NOMO-1 treated with dmso at 0.1 percent for 144 hours (cell line): ENCODE data around the gene CRIP2.

Source experiments
- DNase-seq: peaks from one replicate; lab custom pipeline; 2025; ENCODE audit not compliant: unreplicated experiment; lab: John Stamatoyannopoulos, UW

CRIP2 gene

DNA sequence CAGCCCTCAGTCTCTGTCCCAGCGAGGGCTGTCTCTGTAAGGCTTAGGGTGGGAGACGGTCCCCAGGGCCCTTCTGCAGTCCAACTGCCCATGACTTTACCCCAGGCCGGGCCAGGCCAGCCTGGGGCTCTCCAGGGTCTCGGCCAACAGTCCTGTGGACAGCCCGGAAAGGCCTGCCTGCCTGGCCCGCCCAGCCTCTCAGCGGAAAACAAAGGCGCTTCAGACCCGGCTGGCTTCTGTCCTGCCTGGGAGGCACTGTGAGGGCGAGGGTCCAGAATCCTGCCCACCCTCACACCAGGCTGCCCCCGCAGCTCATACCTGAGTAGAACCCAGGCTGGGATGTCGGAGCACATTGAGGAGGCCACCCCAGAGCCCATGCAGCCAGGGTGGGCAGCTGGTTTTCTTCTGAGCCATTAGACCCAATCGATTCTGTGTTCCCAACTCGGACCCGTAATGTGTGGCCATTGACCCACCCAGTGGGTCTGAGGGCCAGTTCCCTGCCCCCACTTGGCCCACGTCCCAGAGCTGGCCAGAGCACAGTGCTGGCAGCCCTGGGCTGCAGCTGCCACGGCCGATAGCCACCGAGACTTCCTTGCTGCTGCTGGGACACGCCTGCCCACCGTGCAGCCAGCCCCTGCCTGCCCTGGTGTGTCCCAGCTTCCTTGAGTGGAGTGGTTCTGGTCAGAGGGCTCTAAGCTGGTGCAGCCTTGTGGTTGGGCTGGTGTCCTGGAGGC lies 1.6 kb downstream of the CRIP2 start:
- DNase-seq, result no peak

GRCh38 chr14:105476831-105477659 lies 2.4 kb downstream of the CRIP2 start:
- no peak for DNase-seq

- DNase-seq, result peak; percentile 29
Observed at GRCh38 chr14:105477660-105478397, 3.2 kb downstream of the CRIP2 start.

- no peak for DNase-seq
Observed at GRCh38 chr14:105478398-105479251, 4.0 kb downstream of the CRIP2 start.

GRCh38 chr14:105479431-105480158 lies 5.0 kb downstream of the CRIP2 start:
- no peak for DNase-seq

DNA sequence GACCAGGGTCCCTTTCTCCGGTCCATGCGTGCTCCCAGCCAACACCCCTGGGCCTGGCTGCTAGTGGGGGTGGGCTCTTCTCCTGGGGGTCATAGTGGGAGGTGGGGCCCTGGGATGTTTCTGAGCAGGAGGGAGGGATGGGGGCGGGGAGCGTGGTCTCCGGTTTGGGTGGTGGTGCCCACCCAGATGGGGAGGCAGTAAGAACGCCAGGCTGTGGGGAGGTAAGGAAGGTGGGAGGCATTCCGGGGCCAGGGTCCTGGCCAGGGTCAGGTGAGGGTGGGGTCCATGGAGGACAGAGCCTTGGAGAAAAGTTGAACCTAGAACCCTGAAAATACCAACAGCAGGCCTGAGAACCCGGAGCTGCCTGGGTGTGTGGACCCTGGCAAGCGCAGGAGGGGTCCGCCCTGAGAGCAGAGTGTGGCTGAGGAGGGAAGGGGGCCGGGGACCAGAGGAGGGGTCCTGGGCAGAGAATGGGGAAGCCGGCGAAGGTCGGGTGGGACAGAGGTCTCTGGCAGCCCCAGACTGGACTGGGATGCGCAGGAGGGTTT lies 5.7 kb downstream of the CRIP2 start:
- DNase-seq, result no peak

- peak; percentile 58 for DNase-seq
Observed at GRCh38 chr14:105480807-105481801, 6.5 kb downstream of the CRIP2 start.

DNA sequence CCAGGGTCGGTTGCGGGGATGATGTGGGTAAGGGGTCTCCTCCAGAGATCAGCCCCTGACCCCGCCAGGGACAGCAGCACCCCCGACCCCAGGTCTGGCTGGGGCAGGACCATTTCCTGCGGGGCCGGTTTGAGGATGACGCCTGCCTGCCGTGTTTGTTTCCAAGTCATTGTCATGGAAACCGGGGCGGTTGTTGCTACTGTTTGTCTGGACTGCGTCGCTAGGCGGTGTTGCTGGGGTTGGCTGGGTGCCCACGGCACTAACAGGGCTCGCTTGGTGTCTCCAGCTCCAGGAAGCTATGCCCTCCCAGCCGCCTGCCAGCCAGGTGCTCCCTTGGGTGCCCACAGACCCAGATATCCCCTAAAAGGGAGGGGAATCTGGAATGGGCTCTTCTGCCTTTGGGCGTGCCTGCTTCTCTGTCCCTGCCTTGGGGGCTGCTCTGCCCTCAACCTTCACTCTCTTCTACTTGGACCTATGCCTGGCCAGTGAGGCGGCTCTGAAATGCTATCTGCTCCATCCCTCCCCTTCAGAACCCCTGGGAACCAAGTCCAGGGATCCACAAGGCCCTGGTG lies 7.4 kb downstream of the CRIP2 start:
- peak; percentile 66 for DNase-seq

DNA sequence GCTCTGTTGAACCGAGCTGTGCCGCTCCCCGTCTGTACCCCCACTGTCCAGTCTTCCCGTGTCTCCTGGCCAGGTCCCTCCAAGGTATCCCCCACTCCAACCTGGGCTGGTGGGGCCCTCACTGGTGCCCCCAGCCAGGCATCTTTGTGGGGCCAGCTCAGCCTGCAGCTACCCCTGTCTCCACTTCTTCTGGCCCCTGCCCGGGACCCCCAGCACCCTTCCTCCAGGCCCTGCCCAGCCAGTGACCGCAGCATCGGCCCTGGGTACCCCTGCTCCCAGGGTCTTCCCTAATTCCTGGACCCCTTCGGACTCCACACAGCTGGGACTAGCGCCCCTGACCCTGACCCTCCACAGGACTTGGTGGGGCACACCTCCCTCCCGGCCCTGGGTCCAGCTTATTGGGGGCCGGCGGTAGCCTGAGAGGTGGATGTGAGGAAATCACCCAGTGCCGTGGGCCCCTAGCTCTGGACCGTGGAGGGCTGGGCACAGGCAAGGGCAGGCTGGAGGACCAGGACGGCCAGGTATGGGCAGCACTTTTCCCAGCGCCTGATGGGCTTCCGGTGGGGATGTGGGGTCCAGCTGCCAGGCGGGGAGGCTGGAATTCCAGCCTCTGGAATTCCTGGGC lies 8.0 kb downstream of the CRIP2 start:
- DNase-seq, result no peak

DNA sequence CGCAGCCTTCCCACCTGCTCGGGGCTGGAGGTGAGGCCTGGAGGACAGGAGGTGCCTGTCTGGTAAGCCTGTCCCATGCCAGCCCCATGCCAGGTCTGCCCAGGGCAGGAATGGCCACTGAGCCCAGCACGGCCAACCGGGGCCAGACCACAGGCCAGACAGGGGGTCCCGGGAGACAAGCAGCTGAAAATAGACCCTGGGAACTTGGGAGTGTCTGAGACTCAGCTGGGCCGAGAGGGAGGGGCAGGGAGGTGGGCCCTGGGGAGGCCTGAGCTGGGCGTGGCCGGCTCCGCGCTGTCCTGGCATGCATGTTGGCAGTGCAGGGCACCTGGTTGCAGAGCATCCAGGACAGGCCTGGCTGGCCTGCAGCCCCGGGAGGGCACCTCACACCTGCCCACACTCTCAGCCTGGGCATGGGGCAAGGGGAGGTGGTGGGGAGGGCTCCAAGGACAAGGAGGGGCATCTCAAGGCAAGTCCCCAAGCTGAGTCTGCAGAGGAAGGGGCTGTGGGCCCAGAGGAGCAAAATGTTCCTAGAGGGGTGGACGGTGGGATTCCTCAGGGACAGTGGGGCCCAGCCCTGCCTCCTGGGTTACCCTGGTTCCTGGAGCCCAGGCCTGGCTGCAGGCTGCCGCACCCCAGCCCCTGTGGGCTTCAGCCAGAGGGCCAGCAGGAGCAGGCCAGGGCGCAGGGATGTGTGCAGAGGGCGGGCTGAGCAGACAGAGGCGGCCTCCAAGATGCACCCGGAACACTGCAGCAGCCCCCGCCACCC lies 8.9 kb downstream of the CRIP2 start:
- DNase-seq, result no peak

DNA sequence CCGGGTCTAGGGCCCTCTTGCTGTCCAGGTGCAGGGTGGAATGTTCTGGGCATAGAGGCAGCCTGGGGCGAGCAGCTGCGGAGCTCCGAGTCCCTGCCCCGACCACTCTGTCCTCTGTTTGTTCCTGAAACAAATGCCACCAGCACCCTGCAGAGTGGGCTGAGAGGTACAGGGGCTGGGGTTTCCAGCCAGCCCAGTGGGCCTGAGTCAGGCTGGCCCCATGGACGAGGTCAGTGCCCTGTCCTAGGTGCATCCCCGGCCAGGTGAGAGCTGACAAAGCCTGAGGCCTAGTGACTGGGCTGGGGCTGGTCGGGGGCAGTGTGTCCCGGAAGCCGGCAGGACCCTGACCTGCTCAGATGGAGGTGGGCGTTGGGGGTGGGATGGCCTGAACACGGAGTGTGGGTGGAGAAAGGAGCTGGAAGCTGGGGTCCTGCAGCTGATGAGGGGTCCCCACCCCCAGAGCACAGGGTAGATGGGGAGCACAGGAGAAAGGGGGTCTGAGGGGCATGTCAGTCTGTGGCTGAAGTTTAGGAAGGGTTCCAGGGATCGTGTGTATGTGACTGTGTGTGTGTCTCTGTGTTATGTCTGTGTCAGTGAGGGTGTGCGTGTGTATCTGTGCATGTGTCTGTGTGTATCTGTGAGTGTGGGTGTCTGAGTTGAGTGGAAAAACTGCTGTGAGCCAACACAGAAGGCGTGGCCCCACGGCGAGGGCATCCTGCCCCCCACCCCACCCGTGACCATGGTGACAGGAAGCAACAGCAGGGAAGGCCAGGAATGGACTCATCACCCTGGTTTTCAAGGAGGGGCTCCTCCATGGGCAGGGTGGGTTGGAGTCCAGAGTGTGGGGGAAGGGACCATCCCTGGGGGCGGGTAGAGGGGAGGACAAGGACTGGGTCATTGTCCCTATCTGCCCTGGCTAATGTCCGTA lies 9.7 kb downstream of the CRIP2 start:
- DNase-seq, result no peak

DNA sequence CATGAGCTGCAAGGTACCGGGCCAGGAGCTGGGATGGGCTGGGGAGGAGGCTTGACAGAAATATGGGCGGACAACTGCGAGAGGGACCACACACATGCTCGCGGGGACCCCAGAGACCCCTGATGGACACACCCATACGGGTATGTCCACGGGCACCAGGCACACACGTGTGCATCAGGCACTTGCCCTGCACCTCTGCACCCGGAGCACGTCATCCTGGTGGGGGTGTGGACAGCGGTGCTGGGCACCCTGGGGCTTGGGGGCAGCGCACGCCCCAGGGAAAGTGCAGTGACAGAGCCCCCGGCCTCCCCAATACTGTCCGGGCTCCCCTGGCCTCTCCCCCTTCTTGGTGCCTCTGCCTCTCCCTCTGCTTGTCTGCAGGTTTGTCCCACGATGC lies 10.4 kb downstream of the CRIP2 start:
- DNase-seq, result no peak

GRCh38 chr14:105485739-105486162 lies 11.1 kb downstream of the CRIP2 start:
- peak; percentile 9 for DNase-seq

GRCh38 chr14:105486163-105486973 lies 11.7 kb downstream of the CRIP2 start, which contains the start of gene CRIP1:
TSS of gene CRIP1 (plus strand) at chr14:105486886. CDS start at chr14:105487260, 374 bp downstream.
- DNase-seq, result no peak

DNA sequence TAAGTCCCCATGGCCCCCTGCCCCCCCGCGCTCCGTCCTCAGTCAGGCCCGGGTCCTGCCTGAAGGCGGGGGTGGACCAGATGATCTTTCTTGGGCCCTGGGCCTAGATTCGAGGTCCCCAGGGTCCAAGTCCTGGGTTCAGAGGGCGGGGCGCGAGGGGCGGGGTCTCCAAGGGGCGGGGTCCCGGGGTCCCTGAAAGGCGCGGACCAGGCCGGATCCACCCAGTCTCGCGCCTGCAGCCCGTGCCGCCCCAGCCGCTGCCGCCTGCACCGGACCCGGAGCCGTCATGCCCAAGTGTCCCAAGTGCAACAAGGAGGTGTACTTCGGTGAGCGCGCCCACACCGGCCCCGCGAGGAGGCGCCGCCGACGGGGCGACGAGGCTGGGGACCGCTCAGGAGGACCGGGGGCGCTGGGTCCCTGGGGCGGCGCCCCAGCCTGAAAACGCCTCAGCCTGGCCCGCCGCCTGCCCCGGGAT lies 12.4 kb downstream of the CRIP2 start:
- DNase-seq, result no peak
